Measurements from ENCODE around the gene DGKZ. TPM values are rescaled to one million over a fixed set of nuclear protein-coding genes. Genes with fewer than 3 reads are reported as not detected.

Gene DGKZ
- total RNA-seq, 3 donors from 2014 or later = 41.2 to 49.6 (median 47.2) TPM

DNA sequence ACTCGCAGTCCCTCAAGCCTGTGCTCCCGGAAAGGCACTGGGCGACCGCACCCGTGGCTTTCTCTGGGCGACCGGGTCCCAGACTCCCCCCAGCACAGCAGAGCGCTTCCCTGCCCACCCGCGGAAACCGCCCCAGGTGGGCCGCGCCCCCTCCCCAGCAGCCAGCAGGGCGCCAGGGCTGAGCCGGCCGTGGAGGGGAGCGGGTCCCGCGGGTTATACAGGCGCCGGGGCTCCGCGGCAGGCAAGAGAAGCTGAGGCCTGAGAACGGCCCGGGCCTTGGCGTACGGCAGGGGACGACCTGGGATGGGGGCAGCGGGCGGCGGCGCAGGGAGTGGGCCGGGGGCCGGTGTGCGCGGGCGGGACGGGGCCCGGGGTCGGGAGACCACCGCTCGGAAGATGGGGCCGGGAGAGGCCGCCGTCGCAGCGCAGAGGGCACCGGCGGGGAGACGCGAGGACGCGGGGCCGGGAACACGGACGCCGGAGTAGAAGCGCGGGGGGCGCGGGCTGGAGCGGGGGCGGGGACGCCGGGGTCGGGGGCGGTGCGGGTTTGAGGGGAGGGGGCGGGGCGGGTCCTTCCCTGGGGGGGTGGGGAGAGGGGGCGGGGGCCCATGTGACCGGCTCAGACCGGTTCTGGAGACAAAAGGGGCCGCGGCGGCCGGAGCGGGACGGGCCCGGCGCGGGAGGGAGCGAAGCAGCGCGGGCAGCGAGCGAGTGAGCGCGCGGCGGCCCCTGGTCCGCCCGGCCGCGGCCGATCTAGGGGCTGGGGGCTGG, 34.0 kb downstream of the DGKZ start, which contains the start of gene MDK:
Gene MDK, plus strand, starts transcription at position 622 of the 771 bp plus-strand sequence. CDS start 389 bp downstream, outside the sequence.
- Histone ChIP-seq H3K4me1 (ENCODE audit: low read depth) (peaks cover 14% of the 10 kb centered on the region), H3K9me3 (no peaks in the 10 kb centered on the region), H3K36me3 (ENCODE audit: low read depth) (no peaks in the 10 kb centered on the region), H3K4me3 (peak within 1 kb of the TSS; percentile 38)
- DNase-seq (peak in 2 of 3 donors; percentile 38 to 65), ATAC-seq (peak; percentile 34)
- no peak for TF ChIP-seq CTCF (IDR thresholded peaks at IDR 0.05)
- intact Hi-C loops (cut with DNase I, micrococcal nuclease) = no loop called here

GRCh38 chr11:46381819-46382645, 34.8 kb downstream of the DGKZ start:
- ATAC-seq (peak; percentile 2), DNase-seq (peak in 1 of 3 donors; percentile 54)
- no peaks in the 10 kb centered on the region for H3K36me3 ChIP-seq (ENCODE audit: low read depth)
- H3K4me3 ChIP-seq = no peak overlapping the region
- intact Hi-C loops (cut with DNase I, micrococcal nuclease) = no loop called here
- TF ChIP-seq CTCF (IDR thresholded peaks at IDR 0.05) = no peak
- H3K4me1 ChIP-seq (ENCODE audit: low read depth) = peaks cover 14% of the 10 kb centered on the region
- no peaks in the 10 kb centered on the region for H3K9me3 ChIP-seq

GRCh38 chr11:46382646-46383403, 35.6 kb downstream of the DGKZ start:
- no peak overlapping the region for H3K4me3 ChIP-seq
- DNase-seq (no peak), ATAC-seq (peak; percentile 12)
- H3K9me3 ChIP-seq = no peaks in the 10 kb centered on the region
- intact Hi-C loops (cut with DNase I, micrococcal nuclease) = no loop called here
- no peaks in the 10 kb centered on the region for H3K36me3 ChIP-seq (ENCODE audit: low read depth)
- TF ChIP-seq CTCF (IDR thresholded peaks at IDR 0.05) = peak; percentile 45
- peaks cover 18% of the 10 kb centered on the region for H3K4me1 ChIP-seq (ENCODE audit: low read depth)

DNA sequence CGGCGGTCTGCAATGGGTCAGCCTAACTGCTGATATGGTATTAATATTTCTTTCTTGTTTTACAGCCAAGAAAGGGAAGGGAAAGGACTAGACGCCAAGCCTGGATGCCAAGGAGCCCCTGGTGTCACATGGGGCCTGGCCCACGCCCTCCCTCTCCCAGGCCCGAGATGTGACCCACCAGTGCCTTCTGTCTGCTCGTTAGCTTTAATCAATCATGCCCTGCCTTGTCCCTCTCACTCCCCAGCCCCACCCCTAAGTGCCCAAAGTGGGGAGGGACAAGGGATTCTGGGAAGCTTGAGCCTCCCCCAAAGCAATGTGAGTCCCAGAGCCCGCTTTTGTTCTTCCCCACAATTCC, 36.1 kb downstream of the DGKZ start:
- H3K4me3 ChIP-seq = no peak overlapping the region
- DNase-seq (no peak), ATAC-seq (no peak)
- no peaks in the 10 kb centered on the region for H3K36me3 ChIP-seq (ENCODE audit: low read depth)
- intact Hi-C loops (cut with DNase I, micrococcal nuclease) = no loop called here
- H3K4me1 ChIP-seq (ENCODE audit: low read depth) = peaks cover 21% of the 10 kb centered on the region
- no peaks in the 10 kb centered on the region for H3K9me3 ChIP-seq
- TF ChIP-seq CTCF (IDR thresholded peaks at IDR 0.05) = no peak

GRCh38 chr11:46383974-46384701, 36.9 kb downstream of the DGKZ start:
- Histone ChIP-seq H3K4me3 (no peak overlapping the region), H3K36me3 (ENCODE audit: low read depth) (no peaks in the 10 kb centered on the region), H3K9me3 (no peaks in the 10 kb centered on the region), H3K4me1 (ENCODE audit: low read depth) (peaks cover 21% of the 10 kb centered on the region)
- TF ChIP-seq CTCF (IDR thresholded peaks at IDR 0.05) = no peak
- ATAC-seq (peak; percentile 66), DNase-seq (peak in 2 of 3 donors; percentile 59 to 67)
- intact Hi-C loops (cut with DNase I, micrococcal nuclease) = no loop called here

Data from mucosa of descending colon (tissue), 3 donors.